Esophagus squamous epithelium (tissue), 4 donors: ENCODE measurements around the gene ESYT2.

Source experiments
- POLR2A ChIP-seq, 4 donors: fragments of 450-650 bp; IDR thresholded peaks; one replicate each; pipeline ENCODE4 v1.6.1; 2017; ENCODE audit warnings: antibody characterized with exemption in 4 of 4, mild to moderate bottlenecking in 4 of 4, moderate library complexity in 3 of 4
- TF ChIP-seq, protein P1 (sequence below), 6 experiments: fragments of 450-650 bp in 4 of 6; fragments of 200-600 bp in 2 of 6; sonication (generic) in 2 of 6; IDR thresholded peaks; one replicate each; pipeline ENCODE4 v1.5.1; 2016 to 2019; ENCODE audit warnings: antibody characterized with exemption in 6 of 6, mild to moderate bottlenecking in 4 of 6, moderate library complexity in 4 of 6

GRCh38 chr7:158783595-158783994, 45.7 kb downstream of the ESYT2 start:
- TF ChIP-seq, protein P1, sequence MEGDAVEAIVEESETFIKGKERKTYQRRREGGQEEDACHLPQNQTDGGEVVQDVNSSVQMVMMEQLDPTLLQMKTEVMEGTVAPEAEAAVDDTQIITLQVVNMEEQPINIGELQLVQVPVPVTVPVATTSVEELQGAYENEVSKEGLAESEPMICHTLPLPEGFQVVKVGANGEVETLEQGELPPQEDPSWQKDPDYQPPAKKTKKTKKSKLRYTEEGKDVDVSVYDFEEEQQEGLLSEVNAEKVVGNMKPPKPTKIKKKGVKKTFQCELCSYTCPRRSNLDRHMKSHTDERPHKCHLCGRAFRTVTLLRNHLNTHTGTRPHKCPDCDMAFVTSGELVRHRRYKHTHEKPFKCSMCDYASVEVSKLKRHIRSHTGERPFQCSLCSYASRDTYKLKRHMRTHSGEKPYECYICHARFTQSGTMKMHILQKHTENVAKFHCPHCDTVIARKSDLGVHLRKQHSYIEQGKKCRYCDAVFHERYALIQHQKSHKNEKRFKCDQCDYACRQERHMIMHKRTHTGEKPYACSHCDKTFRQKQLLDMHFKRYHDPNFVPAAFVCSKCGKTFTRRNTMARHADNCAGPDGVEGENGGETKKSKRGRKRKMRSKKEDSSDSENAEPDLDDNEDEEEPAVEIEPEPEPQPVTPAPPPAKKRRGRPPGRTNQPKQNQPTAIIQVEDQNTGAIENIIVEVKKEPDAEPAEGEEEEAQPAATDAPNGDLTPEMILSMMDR (IDR thresholded peaks at IDR 0.05): no peak
- no peak for TF ChIP-seq POLR2A (IDR thresholded peaks at IDR 0.05)
